Osteoblast (primary cell): ENCODE data around the gene PTPRD. TPM values are rescaled to one million over a fixed set of nuclear protein-coding genes. Genes with fewer than 3 reads are reported as not detected.

Experiments used
- DNase-seq: peaks from one replicate; pipeline ENCODE4 v3.0.0; 2011; ENCODE audit warnings: low spot score, mixed read lengths; ENCODE audit not compliant: insufficient read length; ENCODE audit errors: missing footprints
- H2AFZ ChIP-seq: 2 replicates; pipeline ENCODE4 v1.6.0; 2011; ENCODE audit warnings: mild to moderate bottlenecking, low read length
- H3K27ac ChIP-seq: 2 replicates; pipeline ENCODE4 v1.5.1; 2011; ENCODE audit warnings: mild to moderate bottlenecking, low read depth, low read length, moderate library complexity
- H3K27me3 ChIP-seq: 2 replicates; pipeline ENCODE4 v1.6.0; 2012; ENCODE audit warnings: mild to moderate bottlenecking, control low read depth, inconsistent platforms, low read length, moderate library complexity; ENCODE audit not compliant: insufficient read depth
- H3K36me3 ChIP-seq: 2 replicates; pipeline ENCODE4 v1.5.1; 2011; ENCODE audit warnings: mild to moderate bottlenecking, low read length, control low read depth, moderate library complexity; ENCODE audit not compliant: insufficient read depth
- H3K4me1 ChIP-seq: 2 replicates; pipeline ENCODE4 v1.5.1; 2011; ENCODE audit warnings: mild to moderate bottlenecking, low read length, control low read depth, moderate library complexity; ENCODE audit not compliant: insufficient read depth
- H3K4me2 ChIP-seq: 2 replicates; pipeline ENCODE4 v1.6.0; 2011; ENCODE audit warnings: mild to moderate bottlenecking, low read length; ENCODE audit not compliant: insufficient read depth
- H3K4me3 ChIP-seq: fragments of 200-600 bp; sonication (generic); 3 replicates; pipeline ENCODE4 v1.5.1; 2012; ENCODE audit warnings: mild to moderate bottlenecking, low read length, inconsistent platforms; ENCODE audit not compliant: insufficient read depth
- H3K79me2 ChIP-seq: 2 replicates; pipeline ENCODE4 v1.6.0; 2012; ENCODE audit warnings: mild to moderate bottlenecking, low read length, control low read depth, inconsistent platforms; ENCODE audit not compliant: insufficient read depth
- H3K9me3 ChIP-seq: 2 replicates; pipeline ENCODE4 v1.5.1; 2011; ENCODE audit warnings: low read depth, low read length, control low read depth
- H4K20me1 ChIP-seq: 2 replicates; pipeline ENCODE4 v1.6.0; 2012; ENCODE audit warnings: mild to moderate bottlenecking, low read length, control low read depth; ENCODE audit not compliant: insufficient read depth
- total RNA-seq: library from RNA; depleted of rRNA; stranded (reverse); fragments of >200 nt; gene quantifications from 2 replicates; pipeline ENCODE4 v1.2.3, GENCODE V29; 2012
- TF ChIP-seq, protein P1 (sequence below): IDR thresholded peaks from 2 replicates; pipeline ENCODE4 v1.5.1; 2011; ENCODE audit warnings: mild to moderate bottlenecking, low read depth, low read length, moderate library complexity; ENCODE audit errors: extremely low read depth

PTPRD gene
- total RNA-seq, 1 donor, result 23.9 TPM

DNA sequence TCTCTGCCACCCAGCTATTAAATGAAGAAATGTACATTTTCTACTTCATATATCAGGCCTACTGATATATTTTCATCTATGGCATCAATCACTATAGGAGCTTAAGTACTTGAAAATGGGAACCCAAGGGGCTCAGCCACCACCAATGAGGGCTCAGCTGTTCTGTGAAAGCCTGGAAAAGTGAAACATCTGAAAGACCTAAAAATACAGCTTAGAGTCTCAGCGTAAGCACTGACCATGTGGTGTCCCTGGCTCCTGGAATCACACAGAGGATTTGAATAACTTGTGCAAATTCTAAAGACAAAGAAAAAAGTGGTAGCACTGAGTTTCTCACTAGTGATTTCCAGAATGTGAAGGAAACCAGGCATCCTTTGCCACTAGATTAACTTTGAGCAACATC, 64.5 kb downstream of the PTPRD start:
- H3K27me3 ChIP-seq, result no peaks in the 10 kb centered on the region
- no peaks in the 10 kb centered on the region for H4K20me1 ChIP-seq
- TF ChIP-seq, protein P1, sequence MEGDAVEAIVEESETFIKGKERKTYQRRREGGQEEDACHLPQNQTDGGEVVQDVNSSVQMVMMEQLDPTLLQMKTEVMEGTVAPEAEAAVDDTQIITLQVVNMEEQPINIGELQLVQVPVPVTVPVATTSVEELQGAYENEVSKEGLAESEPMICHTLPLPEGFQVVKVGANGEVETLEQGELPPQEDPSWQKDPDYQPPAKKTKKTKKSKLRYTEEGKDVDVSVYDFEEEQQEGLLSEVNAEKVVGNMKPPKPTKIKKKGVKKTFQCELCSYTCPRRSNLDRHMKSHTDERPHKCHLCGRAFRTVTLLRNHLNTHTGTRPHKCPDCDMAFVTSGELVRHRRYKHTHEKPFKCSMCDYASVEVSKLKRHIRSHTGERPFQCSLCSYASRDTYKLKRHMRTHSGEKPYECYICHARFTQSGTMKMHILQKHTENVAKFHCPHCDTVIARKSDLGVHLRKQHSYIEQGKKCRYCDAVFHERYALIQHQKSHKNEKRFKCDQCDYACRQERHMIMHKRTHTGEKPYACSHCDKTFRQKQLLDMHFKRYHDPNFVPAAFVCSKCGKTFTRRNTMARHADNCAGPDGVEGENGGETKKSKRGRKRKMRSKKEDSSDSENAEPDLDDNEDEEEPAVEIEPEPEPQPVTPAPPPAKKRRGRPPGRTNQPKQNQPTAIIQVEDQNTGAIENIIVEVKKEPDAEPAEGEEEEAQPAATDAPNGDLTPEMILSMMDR, result no peak
- H3K4me2 ChIP-seq, result no peak overlapping the region
- DNase-seq, result no peak
- no peak overlapping the region for H3K4me3 ChIP-seq
- H3K9me3 ChIP-seq, result peaks cover 2% of the 10 kb centered on the region
- no peaks in the 10 kb centered on the region for H3K79me2 ChIP-seq
- no peaks in the 10 kb centered on the region for H3K36me3 ChIP-seq
- no peak overlapping the region for H3K27ac ChIP-seq
- H3K4me1 ChIP-seq, result no peaks in the 10 kb centered on the region
- no peak overlapping the region for H2AFZ ChIP-seq

DNA sequence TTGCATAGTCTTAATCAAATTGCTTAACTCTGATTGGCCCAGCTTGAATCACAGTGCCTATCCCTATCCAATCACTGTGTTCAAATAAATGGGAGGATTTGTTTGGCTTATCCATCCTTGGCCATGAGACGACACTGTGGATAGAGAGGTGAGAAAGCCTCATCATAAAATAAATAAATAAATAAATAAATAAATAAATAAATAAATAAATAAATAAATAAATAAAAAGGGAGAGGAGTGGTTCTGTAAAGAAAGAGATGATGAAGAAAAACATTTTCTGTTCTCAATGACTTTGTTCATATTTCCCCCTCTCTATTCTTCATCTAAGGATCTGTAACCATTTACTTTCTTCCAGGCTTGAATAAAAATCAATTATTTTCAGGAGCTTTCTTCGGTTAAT, 74.7 kb downstream of the PTPRD start:
- Histone ChIP-seq H3K27me3 (no peaks in the 10 kb centered on the region), H3K4me3 (no peak overlapping the region), H3K27ac (no peak overlapping the region), H3K4me1 (no peaks in the 10 kb centered on the region), H3K79me2 (no peaks in the 10 kb centered on the region), H4K20me1 (no peaks in the 10 kb centered on the region), H3K36me3 (no peaks in the 10 kb centered on the region), H3K4me2 (no peak overlapping the region), H3K9me3 (peaks cover 3% of the 10 kb centered on the region), H2AFZ (no peak overlapping the region)
- no peak for DNase-seq
- TF ChIP-seq, protein P1, result no peak

DNA sequence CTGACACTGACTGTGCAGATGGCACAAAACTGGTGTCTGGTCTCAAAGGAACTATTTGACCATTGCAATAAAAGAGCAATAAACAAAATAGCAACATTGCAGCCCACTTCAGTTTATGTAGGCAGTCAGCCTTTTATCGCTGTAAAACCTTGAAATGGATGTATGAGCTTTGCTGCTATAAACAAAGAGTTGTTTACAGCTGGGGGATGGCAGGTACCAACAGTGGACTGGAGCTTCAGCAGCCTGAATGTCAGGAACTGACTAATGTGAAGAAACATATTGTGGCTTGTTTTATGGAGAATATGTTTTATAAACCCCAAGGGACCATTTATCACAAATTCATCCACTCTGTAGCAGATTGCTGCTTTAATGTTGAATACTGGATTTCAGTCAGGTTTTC, 78.0 kb downstream of the PTPRD start:
- no peak overlapping the region for H2AFZ ChIP-seq
- DNase-seq, result no peak
- H3K27ac ChIP-seq, result no peak overlapping the region
- H3K79me2 ChIP-seq, result no peaks in the 10 kb centered on the region
- no peaks in the 10 kb centered on the region for H3K4me1 ChIP-seq
- no peak overlapping the region for H3K4me2 ChIP-seq
- H3K4me3 ChIP-seq, result no peak overlapping the region
- peaks cover 3% of the 10 kb centered on the region for H3K9me3 ChIP-seq
- no peaks in the 10 kb centered on the region for H3K36me3 ChIP-seq
- no peaks in the 10 kb centered on the region for H4K20me1 ChIP-seq
- no peaks in the 10 kb centered on the region for H3K27me3 ChIP-seq
- TF ChIP-seq, protein P1, result no peak

DNA sequence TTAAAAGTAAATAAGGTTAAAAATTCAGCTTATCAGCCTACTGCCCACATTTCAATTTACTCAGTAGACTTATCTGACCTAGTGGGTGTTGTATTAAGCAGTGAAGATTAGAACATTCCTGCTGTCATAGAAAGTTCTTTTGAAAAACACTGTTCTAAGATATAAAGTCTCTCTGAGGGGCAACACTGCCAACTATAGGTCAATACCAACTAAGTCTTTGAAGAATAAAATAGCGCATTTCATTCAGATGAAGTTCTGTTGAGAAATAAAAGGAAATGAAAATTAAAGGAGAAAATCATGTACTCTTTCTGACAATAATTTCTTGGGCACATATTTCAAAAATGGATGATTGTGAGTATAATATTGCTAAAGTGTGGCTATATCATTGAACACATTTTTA, 86.8 kb downstream of the PTPRD start:
- H3K27me3 ChIP-seq, result no peaks in the 10 kb centered on the region
- H3K36me3 ChIP-seq, result no peaks in the 10 kb centered on the region
- no peaks in the 10 kb centered on the region for H4K20me1 ChIP-seq
- no peaks in the 10 kb centered on the region for H3K4me1 ChIP-seq
- DNase-seq, result no peak
- H3K27ac ChIP-seq, result no peak overlapping the region
- peaks cover 2% of the 10 kb centered on the region for H3K9me3 ChIP-seq
- no peak overlapping the region for H2AFZ ChIP-seq
- no peak overlapping the region for H3K4me2 ChIP-seq
- TF ChIP-seq, protein P1, result no peak
- no peaks in the 10 kb centered on the region for H3K79me2 ChIP-seq
- H3K4me3 ChIP-seq, result no peak overlapping the region
